HL-60 (cell line): ENCODE data around the gene ZC3H14.

Experiments used
- CTCF ChIP-seq: IDR thresholded peaks from one replicate; pipeline ENCODE4 v1.5.1; 2011; ENCODE audit warnings: low read length, control low read depth, inconsistent platforms; ENCODE audit not compliant: insufficient read depth
- GABPA ChIP-seq: IDR thresholded peaks from 2 replicates; pipeline ENCODE4 v1.6.1; 2012; ENCODE audit warnings: low read depth

- peak; percentile 58 for TF ChIP-seq GABPA
- no peak for TF ChIP-seq CTCF
Measured at GRCh38 chr14:88551094-88551870, 11.6 kb upstream of the ZC3H14 start.
